Ishikawa (cell line): ENCODE results near the gene REXO1.

Experiments
- CEBPB ChIP-seq: IDR thresholded peaks from 2 replicates; pipeline ENCODE4 v1.6.1; 2012
- FOXM1 ChIP-seq: IDR thresholded peaks from 2 replicates; pipeline ENCODE4 v1.6.1; 2012; ENCODE audit warnings: low read depth, borderline replicate concordance
- MAX ChIP-seq: IDR thresholded peaks from 2 replicates; pipeline ENCODE4 v1.6.1; 2012
- NFIC ChIP-seq: IDR thresholded peaks from 2 replicates; pipeline ENCODE4 v1.6.1; 2012
- ZBTB7A ChIP-seq: IDR thresholded peaks from 2 replicates; pipeline ENCODE4 v1.6.1; 2012; ENCODE audit warnings: low read depth
- TF ChIP-seq, protein P1 (sequence below): IDR thresholded peaks from 2 replicates; pipeline ENCODE4 v1.6.1; 2012; ENCODE audit warnings: low read depth, mild to moderate bottlenecking

DNA sequence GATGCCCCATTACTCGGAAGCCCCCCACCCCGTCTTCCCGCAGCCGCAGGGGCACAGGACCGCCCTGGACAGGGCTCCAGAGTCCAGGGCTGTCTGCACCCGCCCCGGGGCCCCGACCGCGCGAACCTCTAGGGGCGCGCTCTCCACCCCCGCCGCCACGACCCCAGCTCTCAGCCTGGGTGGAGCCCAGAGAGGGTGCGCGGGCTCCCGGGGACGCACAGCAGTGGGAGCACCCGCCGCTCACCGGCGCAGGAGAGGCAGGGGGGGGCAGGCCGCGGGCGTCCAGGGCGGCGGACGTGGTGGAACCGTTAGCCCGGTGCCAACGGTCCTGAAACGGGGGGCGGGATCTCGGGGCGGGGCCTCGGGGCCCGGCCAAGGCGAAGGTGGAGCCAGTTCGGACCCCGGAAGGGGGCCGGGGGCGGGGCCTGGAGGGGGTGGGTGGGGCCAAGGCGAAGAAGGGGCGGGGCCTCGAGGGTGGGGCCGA lies 36.3 kb downstream of the REXO1 start, which contains the start of gene ATP8B3:
- peak; percentile 75; the same call in 1 of the 2 replicates for TF ChIP-seq ZBTB7A
- TF ChIP-seq MAX: 0 out of 2 replicates have a peak, but pooled peaks have one; percentile 18
- TF ChIP-seq NFIC: no peak
- no peak for TF ChIP-seq CEBPB
- TF ChIP-seq FOXM1: no peak
- TF ChIP-seq, protein P1, sequence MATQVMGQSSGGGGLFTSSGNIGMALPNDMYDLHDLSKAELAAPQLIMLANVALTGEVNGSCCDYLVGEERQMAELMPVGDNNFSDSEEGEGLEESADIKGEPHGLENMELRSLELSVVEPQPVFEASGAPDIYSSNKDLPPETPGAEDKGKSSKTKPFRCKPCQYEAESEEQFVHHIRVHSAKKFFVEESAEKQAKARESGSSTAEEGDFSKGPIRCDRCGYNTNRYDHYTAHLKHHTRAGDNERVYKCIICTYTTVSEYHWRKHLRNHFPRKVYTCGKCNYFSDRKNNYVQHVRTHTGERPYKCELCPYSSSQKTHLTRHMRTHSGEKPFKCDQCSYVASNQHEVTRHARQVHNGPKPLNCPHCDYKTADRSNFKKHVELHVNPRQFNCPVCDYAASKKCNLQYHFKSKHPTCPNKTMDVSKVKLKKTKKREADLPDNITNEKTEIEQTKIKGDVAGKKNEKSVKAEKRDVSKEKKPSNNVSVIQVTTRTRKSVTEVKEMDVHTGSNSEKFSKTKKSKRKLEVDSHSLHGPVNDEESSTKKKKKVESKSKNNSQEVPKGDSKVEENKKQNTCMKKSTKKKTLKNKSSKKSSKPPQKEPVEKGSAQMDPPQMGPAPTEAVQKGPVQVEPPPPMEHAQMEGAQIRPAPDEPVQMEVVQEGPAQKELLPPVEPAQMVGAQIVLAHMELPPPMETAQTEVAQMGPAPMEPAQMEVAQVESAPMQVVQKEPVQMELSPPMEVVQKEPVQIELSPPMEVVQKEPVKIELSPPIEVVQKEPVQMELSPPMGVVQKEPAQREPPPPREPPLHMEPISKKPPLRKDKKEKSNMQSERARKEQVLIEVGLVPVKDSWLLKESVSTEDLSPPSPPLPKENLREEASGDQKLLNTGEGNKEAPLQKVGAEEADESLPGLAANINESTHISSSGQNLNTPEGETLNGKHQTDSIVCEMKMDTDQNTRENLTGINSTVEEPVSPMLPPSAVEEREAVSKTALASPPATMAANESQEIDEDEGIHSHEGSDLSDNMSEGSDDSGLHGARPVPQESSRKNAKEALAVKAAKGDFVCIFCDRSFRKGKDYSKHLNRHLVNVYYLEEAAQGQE: no peak
